Activated CD8-positive, alpha-beta memory T cell treated with anti-CD3 and anti-CD28 coated beads, Interleukin-2, amount 50 U/mL, for 24 hours (primary cell): ENCODE results near the gene NUDT22.
"Not testable (repeated sequence)": the region's sequence is repeated elsewhere in the genome, so short reads cannot be mapped to it uniquely, and the experiment has no call there.

Experiments used
- DNase-seq: peaks from one replicate; pipeline ENCODE4 v3.0.0-alpha.2; 2020; ENCODE audit errors: extremely low read depth

The NUDT22 gene

DNA sequence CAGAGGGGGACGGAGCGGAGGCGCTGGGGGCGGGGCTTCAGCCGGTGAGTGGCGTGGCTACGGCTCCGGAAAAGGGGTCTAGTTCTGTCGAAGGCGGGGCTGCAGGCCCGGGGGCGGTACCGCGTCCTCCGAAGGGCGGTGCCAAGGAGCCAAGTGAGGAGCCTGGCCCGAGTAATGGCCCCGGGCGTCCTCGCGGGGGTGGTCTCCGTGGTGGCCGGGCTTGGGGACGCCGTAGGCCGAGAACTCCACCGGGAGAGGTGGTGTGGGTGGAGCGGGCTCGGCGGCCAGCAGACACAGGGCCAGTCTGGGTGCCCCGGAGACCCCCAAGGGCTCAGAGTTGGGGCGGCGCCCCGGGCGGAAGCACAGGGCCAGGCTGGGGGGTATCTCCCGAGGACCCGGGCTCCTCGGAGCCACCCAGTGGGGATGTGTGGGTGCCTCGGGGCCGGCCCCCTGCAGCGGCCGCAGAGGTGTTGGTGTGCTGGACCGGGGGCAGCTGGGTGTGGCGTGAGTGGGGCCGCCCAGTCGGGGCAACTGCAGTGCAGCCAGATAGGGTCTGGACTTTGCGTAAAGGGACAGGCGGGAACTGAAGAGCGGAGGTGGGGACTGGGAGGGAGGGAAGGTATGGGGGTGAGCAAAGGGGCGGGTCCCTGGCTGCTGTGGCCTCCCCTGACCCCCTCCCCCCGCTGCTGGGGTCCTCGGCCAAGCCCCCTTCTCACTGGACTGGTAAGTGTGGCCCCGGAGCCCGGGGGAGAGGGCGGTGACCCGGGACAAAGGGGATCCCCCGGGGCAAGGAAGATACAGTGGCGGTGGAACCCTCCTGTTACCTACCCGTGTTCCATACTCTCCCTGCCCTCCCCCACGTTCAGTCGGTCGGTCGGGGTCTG, 15.7 kb downstream of the NUDT22 start:
- DNase-seq: no peak

DNA sequence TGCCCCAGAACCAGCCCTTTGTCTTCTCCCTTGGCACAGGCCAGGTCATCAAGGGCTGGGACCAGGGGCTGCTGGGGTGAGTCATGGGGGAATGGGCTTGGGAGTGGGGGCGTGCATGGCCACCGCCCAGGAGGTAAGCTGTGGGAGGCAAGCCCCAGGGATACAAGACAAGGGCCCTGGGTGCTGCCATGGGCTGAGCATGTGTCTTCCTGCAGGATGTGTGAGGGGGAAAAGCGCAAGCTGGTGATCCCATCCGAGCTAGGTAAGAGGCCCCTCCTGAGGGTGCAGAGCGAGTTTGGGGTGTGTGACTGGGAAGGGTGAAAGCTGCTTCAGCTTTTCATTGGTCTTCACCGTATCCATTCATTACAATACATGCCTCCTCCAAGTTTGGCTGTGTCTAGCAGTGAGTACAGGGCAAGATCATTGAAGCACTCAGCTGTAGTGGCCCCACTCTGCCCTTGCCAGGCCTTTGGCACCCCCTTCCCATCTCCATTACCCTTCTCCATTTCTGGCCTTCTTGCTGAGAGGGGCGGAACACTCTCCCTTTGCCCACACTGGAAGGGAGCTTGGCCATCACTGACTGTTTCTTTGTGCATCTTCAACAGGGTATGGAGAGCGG, 17.3 kb downstream of the NUDT22 start:
- no peak for DNase-seq

DNA sequence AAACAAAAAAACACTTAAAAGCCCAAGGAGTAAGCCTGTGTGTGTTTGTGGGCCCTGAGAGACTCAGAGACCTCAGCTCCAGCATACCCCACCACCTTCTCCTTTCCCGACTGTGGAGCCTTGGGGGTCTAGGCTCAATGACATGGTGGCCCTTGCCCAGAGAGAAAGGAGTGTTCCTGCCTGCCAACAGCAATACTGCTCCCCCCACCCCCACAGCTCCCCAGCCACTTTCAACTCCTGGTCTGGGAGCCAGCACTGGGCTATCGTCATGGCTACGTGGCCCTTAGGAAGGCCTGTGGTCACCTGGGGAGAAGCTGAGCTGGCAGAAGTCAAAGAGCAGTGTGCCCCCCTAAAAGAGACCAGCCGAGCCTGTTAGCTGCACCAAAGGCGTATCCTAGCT, 18.0 kb downstream of the NUDT22 start:
- no peak for DNase-seq

DNA sequence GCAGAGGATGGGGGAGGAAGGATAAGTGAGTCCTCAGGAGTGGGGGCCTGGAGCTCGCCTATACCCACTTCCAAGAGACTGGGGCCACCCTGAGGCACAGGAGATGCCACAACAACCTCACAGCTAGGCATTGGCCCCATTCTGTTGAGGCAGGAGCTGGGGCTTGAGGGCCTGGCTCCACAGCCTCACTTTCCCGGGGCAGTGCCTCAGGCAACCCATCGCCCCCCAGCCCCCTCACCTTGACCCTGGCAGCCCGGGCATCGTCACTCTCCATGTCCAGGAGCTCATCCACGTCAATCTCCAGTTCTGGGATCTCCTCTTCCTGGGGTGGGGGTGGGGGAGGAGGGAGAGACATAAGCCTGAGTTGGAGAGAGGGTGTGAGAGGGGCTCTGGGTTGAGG, 18.9 kb downstream of the NUDT22 start:
- DNase-seq: no peak

DNA sequence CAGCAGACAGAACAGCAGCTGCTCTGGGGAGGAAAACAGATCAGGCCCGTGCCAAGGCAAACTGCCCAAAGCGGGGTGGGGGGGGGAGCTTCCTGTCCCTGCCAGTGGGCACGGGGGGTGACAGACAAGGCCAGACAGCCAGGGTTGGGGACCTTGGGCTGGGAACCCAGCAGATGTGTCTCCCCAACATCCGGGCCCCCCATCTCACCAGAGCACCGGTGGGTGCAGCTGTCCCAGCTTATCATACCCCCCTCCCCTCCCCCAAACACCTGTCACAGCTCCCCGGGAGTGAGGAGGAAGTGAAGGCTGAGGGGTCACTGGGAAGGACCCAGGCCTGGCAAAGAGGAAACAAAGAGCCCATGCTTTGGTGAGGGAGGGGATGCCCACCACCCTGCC, 19.3 kb downstream of the NUDT22 start:
- DNase-seq: no peak

DNA sequence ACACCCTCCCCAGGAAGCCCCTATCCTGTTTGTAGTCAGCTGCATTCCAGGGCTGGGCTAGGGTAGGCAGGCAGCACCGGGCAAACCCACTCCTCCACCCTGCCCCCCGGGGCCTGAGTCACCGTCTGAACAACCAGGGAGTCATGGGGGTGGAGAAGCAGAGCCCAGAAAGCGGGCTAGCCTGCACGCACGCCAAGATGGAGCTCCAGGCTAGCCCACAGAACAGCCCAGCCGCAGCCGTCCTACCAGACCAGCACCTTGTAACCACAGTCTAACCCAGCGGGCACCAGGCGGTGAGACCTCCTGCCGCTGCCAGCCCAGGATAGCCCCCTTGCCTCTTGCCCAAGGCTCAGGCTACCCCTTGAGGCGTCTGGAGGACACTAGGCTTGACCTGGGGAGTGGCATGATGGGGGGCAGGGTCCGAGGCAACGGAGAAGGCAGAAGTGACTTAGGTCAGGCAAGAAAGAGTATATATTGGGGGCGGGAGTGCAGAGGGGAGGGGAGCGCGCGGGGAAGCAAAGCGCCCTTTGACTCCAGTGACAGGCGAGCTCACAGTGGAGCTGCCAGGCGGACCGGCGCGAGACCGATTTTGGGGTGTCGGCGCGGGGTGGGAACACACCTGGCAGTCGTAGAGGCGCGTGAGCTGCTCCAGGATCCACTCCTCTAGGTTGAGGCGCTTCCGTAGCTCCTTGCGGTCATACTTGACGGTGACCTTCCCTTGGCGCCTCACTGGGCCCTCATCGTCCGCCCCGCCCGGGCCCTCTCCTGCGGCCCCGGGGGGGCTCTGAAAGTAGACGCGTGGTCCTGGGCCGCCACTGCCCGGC, 19.9 kb downstream of the NUDT22 start:
- DNase-seq: no peak

DNA sequence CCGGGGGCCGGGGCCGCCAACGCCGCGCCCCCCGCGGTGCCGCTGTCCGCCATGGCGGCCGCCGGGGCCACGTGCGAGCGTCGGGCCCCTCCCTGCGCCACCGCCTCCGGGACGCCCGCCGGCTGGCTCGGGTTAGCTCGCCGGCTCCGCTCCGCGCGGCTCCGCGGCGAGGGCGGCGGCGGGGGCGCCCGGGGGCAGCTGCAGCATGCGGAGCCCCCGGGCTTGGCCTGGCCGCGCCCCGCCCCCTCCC, 20.5 kb downstream of the NUDT22 start:
- not testable (repeated sequence) for DNase-seq

DNA sequence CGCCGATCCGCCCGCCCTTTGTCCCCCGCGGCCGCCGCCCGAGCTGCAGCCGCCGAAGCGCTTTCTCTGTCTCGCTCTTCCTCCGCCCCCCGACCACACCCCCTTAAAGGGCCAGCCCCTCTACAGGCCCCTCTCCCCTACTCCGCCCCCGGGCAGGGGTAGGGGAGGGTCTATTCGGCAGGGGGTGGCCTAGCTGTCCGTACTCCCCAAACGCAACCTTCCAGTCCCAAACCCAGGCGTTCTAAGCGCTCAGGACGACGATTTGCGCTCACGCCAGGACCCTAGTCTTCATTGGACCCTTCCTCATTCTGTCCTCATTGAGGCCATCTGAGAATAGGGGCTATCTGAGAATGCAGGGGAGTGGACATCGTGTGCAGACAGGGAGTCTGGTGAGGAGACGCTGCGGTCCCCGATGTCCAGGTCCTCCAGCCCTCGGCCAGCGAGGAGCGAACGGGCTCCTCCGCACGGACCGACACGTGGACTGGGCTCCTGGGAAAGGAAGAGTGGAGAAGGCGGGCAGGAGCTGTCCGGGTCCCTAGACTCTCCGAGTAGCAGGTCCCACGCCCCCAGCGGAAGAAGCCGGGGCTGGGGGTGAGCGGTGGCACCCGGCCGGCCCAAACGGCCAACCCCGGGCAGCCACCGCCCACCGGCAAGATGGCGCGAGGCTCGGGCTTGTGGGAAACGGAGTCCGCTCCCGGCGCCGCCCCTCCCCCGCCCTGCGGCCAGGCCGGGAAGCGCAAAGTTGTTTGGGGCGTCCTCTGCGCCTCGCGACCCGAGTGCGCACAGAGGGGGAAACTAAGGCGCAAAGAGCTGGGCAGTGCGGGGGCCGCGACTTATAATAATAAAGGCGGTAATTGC, 21.0 kb downstream of the NUDT22 start, which contains the start of gene PPP1R14B:
TSS of gene PPP1R14B (minus strand) at position 73 of the 858 bp plus-strand sequence. CDS start 270 bp downstream, outside the sequence.
- no peak for DNase-seq

DNA sequence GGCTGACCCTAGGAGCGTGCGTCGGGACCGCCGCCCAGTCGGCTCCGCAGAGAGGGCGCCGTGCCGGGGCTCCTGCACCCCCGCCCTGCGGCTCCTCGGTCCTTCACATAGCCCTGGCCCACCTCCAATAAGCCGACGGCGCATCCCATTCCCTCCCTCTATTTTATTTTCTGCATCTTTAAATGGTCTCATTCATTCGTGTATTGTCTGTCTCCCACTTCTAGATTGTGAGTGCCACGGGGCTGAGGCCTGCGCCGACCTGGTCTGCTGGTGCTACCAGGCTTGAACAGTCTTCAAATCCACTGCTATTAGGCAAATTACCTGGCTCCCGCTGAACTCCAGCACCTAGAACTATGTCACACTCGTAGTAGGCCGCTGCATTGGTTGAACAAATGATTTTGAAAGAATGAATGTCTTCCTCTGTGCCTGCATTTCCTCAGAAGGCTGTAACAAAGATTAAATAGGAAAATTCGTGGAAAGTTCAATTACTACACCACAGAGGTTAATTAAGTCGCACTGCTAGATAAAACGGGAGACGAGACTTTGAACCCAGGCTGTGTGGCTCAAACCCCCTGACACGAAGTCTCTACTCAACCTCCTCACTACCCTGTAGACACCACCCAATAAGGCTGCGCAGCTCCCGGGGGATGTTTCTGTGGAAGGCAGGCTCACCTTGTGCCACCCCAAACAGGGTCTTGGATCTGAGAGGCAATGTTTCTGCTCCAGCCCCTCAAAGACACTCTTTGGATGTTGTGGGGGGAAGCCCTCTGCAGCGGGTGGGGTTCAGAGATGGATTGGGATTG, 21.9 kb downstream of the NUDT22 start:
- DNase-seq: no peak

DNA sequence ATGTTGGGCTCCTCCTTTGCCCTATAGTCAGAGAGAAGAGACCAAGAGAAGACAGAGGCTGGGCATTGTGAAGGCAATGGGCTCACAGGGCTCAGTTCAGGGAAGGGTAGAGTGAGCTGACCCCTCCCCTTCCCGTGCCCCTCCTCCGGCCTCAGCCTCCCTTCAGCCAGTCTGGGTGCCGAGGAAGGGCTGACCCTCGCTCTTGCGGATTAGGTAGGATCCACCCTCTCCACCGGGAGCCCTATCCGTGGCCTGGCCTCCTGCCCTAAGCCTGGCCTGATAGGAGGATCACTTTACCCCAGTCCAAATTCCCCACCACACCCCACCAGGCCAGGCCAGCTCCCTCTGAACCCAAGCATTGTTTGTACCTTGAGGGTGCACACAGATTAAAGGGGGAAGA, 22.5 kb downstream of the NUDT22 start:
- no peak for DNase-seq

DNA sequence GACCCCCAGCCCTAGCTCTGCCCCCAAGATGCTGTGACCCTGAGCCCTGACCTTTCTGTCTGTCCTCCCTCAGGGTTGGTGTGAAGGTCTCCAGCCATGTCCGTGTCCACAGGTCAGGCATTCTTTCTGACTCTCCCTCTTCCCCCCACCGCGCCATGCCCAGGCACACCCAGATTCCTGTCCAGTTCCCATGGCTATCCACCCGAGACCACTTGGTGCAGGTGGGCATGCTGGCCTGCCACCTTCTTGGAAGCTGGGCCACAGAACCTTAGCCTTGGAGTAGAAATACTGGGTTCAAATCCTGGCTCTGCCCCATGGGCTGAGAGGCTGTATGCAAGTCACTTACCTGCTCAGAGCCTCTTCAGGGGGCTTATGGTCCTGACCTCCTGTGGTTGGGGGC, 23.0 kb downstream of the NUDT22 start:
- DNase-seq: no peak

DNA sequence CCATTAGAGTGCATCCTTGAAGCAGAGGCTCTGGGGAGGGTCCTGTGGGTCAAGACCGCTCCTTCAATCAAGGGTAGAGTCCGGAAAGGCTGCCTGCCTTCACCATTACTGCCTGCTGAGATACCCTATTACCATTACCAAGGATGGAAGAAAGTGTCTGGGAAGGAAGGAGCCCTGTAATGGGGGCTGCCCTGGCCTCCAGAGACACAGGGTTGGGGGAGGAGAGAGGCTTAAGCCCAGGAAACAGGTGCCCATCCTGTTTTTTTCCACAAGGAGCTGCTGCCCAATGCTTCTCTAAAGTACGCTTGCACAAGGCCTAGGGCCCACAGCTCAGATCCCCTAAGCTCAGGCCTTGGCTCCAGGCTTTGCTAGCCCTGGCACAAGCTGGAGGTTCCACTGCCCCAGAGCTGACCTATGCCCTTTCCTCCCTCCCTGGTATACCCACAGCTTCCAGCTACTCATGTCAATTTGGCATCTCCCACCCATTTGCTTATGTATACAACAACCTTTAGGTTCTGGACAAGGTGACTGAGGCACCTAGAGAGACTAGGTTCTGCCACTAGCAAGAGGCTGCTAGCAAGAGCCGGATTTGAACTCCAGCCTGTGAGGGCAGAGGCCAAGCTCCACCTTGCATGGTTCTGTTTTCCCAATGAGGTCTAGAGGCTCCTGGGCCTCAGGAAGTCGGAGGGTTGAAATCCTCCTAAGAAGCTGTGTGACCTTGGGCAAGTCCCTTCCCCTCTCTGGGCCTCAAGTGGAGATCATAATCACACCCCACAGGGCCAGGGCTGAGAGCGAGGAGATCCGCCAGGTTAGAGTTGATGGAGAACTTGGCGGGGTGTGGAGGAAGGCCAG, 23.7 kb downstream of the NUDT22 start:
- no peak for DNase-seq

DNA sequence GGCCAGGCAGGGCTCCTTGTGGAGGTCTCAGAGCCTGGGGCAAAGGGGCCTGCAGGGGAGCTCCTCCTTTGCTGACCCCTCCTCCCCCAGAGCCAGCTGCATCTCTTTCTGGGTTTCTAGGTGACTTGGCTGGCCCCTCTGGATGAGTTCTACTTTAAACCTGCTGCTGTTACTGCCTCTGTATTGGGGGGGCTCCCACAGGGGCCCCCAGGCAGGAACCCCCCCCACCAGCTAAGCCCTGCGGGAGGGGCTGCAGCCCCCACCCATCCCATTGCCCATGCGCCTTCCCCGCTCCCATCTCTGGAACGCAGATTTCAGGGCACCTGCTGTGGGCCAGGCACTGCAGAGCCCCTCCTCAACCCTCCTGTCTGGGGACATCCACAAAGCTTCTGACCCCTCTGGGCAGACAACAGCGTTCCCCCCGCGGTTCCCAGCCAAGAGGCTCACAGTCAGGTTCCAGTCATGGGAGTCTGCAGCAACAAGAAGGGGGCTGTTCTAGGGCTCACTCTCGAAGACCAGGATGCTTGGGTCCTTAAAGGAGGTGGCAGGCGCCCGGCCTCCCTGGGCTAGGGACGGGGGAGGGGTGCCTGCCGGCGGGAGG, 24.4 kb downstream of the NUDT22 start:
- DNase-seq: no peak

DNA sequence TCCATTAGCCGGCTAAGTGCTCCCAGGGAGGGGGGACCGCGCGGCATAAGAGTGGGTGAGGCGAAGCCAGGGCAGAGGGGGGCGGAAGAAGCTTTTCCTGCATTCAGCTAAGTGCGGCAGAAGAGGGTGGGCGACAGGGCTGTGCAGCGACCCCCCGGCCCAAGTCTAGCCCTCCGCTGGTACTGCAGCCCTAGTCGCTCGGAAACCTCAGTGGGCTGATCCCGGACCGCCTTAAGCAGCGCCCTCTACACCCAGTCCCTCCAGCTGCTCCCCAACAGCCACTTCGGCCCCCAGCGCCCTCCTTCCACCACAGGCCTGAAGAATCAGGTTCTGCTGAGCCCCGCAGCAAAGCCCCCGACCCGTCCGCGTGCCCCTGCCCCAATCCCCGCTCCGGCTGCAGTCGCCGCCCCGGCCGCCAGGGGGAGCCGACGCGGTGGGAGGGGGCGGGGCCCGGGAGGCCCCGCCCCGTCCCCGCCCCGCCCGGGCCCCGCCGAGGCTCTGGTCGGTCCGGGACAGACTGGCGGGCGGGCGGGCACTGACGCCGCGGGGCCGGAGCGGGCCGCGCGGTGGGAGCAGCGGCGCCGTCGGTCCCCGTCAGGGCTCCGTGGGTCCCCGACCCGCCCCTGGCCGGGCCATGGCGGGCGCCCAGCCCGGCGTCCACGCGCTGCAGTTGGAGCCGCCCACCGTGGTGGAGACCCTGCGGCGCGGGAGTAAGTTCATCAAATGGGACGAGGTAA, 25.1 kb downstream of the NUDT22 start, which contains the start of gene PLCB3:
TSS of gene PLCB3 (plus strand) at position 515 of the 737 bp plus-strand sequence. CDS start at position 635, 120 bp downstream.
- no peak for DNase-seq

DNA sequence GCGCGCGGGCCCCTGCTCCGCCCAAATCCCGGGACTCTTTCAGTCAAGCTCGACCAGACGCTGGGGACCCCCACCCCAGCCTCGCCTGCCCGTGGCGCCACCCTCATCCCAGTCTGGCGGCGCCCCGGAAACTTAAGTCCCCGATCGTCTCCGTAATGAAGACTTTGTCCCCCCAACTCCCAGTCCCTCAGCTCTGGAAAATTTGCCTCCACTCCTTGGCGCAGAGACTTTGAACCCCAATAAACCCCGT, 25.6 kb downstream of the NUDT22 start:
- no peak for DNase-seq

DNA sequence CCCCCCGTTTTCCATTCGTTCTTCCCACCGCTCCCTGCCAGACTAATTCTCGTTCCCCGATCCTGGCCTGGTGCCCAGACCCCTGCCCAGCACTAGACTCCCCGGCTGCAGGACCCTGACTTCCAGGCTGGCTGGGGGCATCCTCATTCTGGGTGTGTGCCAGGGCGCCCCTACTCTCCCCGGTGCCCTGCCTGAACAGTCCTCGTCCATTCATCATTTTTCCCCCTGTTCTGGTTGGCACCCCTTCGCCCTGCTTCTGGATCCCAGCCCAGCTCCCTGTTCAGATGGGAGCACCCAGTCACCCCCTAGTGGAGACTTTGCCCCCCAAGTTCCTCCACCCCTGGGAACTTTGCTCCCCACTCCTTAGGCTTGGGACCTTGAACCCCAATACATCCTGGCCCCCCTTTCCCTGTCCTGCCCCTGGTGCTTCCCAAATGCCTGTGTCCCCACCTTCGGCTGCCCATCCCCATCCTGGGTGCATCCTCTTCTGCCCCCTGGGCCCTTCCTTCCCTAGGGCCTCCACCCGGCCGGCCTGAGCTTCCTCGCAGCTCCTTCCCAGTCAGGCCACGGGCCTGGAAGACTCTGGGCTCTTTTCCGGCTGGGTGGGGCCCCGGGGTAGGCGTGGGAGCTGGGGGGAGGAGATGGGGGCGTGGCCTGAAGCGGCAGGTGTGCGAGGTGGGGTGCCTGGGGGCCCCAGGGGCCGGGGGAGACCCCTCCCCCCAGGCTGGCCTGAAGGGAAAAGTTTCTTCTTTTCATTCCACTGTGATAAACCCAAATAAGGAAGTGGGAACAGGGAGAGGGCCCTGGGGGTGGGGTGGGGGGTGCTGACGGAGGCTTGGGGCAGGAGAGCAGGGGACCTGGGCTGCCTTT, 26.2 kb downstream of the NUDT22 start:
- no peak for DNase-seq

DNA sequence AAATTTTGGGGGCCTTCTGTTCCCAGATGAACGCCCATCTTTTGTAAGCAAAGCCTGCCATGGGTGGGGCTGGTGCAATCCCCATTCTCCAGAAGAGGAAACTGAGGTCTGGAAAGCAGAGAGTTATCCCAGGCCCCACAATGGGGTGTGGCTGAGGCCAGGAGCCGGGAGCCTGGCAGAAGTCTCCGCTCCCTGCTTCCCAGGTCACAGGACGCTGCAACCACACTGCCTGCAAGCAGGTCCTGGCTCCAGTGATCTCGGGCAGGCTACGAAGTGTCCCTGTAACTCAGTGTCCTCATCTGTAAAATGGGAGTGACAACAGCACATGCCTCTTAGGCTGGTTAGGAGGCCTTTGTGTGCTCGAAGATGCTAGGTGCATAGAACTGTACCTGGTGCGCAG, 27.0 kb downstream of the NUDT22 start:
- no peak for DNase-seq

DNA sequence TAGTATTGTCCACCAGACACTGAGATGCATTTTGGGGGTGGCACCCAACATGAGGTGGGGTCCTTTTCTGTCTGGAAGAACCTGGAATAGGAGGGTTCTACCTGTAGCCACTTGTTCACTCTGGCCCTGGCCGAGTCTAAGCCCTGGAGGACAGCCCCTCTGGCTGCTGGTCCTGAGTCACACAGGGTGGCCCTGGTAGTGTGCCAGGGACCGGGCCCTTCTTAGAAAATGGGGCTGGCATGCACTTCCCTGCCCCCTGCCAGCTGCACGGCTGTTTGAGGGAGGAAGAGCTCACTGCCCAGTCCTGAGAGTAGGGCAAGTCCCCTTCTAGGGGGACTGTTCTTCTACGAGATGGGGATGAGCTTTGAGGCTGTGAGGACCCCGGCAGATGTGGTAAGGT, 27.4 kb downstream of the NUDT22 start:
- no peak for DNase-seq
